ENCODE results near the gene YES1. TPM values are rescaled to one million over a fixed set of nuclear protein-coding genes. Genes with fewer than 3 reads are reported as not detected.

YES1 gene
- polyA plus RNA-seq, 1 donor from 2014 or later: 12.0 TPM

DNA sequence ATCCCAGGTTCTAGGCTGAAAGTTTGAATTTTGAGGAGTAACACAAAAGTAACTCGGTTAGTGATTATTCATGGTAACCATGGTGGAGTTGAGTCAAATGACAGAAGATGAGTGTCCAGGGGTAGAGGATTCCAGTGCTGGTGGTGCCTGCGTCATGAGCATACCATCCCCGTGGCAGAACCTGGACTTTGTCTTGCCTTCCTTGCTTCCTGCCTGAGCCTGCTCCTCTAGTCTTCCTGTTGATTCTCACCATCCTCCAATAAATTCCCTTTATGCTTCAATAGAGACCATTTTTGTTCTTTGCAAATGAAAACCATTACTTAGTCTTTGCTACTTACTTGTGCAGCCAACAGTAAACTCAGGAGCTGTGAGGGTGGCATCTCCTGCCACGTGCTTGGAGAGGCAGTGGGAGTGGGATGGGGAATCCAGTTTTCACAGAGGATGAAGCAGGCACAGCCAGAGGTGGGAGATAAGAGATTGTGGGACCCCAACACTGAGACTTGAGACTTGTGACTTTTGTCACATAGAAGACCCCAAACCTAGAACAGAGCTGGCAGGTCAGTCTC is 4.1 kb upstream of the YES1 start:
- Histone ChIP-seq H3K9me2 (ENCODE audit: insufficient read depth, low read length) (no peaks in the 10 kb centered on the region), H3K79me2 (replicated peaks; ENCODE audit: insufficient read depth, low read length) (peaks cover 5% of the 10 kb centered on the region), H3K9me3 (ENCODE audit: low read length) (no peaks in the 10 kb centered on the region), H3K36me3 (ENCODE audit: insufficient read depth, low read length) (no peaks in the 10 kb centered on the region), H3F3A (ENCODE audit: insufficient read depth, low read length, poor library complexity, severe bottlenecking) (no peaks in the 10 kb centered on the region), H4K20me1 (ENCODE audit: insufficient read depth) (no peaks in the 10 kb centered on the region), H3K4me3 (ENCODE audit: low read length) (no peak overlapping the region), H3K9ac (ENCODE audit: low read length) (no peak overlapping the region), H3K27ac (ENCODE audit: low read length) (no peak overlapping the region), H3K27me3 (ENCODE audit: insufficient read depth, low read depth, low read length) (peaks cover 5% of the 10 kb centered on the region), H2AFZ (ENCODE audit: low read depth, low read length) (no peak overlapping the region), H3K4me2 (ENCODE audit: low read length) (no peak overlapping the region)
- TF ChIP-seq, protein P1, sequence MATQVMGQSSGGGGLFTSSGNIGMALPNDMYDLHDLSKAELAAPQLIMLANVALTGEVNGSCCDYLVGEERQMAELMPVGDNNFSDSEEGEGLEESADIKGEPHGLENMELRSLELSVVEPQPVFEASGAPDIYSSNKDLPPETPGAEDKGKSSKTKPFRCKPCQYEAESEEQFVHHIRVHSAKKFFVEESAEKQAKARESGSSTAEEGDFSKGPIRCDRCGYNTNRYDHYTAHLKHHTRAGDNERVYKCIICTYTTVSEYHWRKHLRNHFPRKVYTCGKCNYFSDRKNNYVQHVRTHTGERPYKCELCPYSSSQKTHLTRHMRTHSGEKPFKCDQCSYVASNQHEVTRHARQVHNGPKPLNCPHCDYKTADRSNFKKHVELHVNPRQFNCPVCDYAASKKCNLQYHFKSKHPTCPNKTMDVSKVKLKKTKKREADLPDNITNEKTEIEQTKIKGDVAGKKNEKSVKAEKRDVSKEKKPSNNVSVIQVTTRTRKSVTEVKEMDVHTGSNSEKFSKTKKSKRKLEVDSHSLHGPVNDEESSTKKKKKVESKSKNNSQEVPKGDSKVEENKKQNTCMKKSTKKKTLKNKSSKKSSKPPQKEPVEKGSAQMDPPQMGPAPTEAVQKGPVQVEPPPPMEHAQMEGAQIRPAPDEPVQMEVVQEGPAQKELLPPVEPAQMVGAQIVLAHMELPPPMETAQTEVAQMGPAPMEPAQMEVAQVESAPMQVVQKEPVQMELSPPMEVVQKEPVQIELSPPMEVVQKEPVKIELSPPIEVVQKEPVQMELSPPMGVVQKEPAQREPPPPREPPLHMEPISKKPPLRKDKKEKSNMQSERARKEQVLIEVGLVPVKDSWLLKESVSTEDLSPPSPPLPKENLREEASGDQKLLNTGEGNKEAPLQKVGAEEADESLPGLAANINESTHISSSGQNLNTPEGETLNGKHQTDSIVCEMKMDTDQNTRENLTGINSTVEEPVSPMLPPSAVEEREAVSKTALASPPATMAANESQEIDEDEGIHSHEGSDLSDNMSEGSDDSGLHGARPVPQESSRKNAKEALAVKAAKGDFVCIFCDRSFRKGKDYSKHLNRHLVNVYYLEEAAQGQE (IDR thresholded peaks at IDR 0.05; ENCODE audit: borderline replicate concordance): no peak
- no peak for TF ChIP-seq POLR2AphosphoS5 (IDR thresholded peaks at IDR 0.05)
- no peak for TF ChIP-seq MXI1 (conservative IDR thresholded peaks at IDR 0.05; ENCODE audit: poor library complexity, severe bottlenecking)
- no peak for TF ChIP-seq TAF1 (IDR thresholded peaks at IDR 0.05; ENCODE audit: low read depth)
- TF ChIP-seq SMC3 (conservative IDR thresholded peaks at IDR 0.05; ENCODE audit: poor library complexity): no peak
- TF ChIP-seq EZH2 (IDR thresholded peaks at IDR 0.05; ENCODE audit: borderline replicate concordance, insufficient read depth, low read length, poor library complexity, severe bottlenecking): no peak
- TF ChIP-seq RAD21 (conservative IDR thresholded peaks at IDR 0.05): no peak
- no peak for TF ChIP-seq EP300 (conservative IDR thresholded peaks at IDR 0.05; ENCODE audit: poor library complexity, severe bottlenecking)
- TF ChIP-seq, protein P2, sequence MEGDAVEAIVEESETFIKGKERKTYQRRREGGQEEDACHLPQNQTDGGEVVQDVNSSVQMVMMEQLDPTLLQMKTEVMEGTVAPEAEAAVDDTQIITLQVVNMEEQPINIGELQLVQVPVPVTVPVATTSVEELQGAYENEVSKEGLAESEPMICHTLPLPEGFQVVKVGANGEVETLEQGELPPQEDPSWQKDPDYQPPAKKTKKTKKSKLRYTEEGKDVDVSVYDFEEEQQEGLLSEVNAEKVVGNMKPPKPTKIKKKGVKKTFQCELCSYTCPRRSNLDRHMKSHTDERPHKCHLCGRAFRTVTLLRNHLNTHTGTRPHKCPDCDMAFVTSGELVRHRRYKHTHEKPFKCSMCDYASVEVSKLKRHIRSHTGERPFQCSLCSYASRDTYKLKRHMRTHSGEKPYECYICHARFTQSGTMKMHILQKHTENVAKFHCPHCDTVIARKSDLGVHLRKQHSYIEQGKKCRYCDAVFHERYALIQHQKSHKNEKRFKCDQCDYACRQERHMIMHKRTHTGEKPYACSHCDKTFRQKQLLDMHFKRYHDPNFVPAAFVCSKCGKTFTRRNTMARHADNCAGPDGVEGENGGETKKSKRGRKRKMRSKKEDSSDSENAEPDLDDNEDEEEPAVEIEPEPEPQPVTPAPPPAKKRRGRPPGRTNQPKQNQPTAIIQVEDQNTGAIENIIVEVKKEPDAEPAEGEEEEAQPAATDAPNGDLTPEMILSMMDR (IDR thresholded peaks at IDR 0.05; ENCODE audit: poor library complexity, severe bottlenecking): no peak

DNA sequence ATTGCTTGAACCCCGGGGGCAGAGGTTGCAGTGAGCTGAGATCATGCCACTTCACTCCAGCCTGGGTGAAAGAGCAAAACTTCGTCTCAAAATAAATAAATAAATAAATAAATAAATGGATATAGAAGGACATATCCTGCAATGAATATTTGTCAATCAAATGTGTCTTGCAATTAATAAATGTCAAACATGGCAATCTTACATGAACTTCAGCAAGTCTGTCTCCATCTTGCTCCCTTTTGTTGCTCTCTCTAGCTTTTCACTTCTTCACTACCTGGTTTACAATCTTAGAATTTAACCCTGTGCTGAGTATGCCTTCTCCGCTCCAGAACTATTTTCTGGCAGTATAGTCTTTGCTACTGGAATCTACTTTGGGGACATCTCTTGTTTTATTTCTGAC is 3.3 kb upstream of the YES1 start:
- Histone ChIP-seq H3K27me3 (ENCODE audit: insufficient read depth, low read depth, low read length) (peaks cover 5% of the 10 kb centered on the region), H3K9me2 (ENCODE audit: insufficient read depth, low read length) (no peaks in the 10 kb centered on the region), H3K79me2 (replicated peaks; ENCODE audit: insufficient read depth, low read length) (peaks cover 13% of the 10 kb centered on the region), H3K9ac (ENCODE audit: low read length) (no peak overlapping the region), H4K20me1 (ENCODE audit: insufficient read depth) (no peaks in the 10 kb centered on the region), H2AFZ (ENCODE audit: low read depth, low read length) (no peak overlapping the region), H3K27ac (ENCODE audit: low read length) (no peak overlapping the region), H3K4me3 (ENCODE audit: low read length) (no peak overlapping the region), H3K4me2 (ENCODE audit: low read length) (no peak overlapping the region), H3F3A (ENCODE audit: insufficient read depth, low read length, poor library complexity, severe bottlenecking) (no peaks in the 10 kb centered on the region), H3K36me3 (ENCODE audit: insufficient read depth, low read length) (no peaks in the 10 kb centered on the region), H3K9me3 (ENCODE audit: low read length) (no peaks in the 10 kb centered on the region)
- TF ChIP-seq, protein P1 (IDR thresholded peaks at IDR 0.05; ENCODE audit: borderline replicate concordance): no peak
- TF ChIP-seq RAD21 (conservative IDR thresholded peaks at IDR 0.05) (no peak), SMC3 (conservative IDR thresholded peaks at IDR 0.05; ENCODE audit: poor library complexity) (no peak), POLR2AphosphoS5 (IDR thresholded peaks at IDR 0.05) (no peak), EP300 (conservative IDR thresholded peaks at IDR 0.05; ENCODE audit: poor library complexity, severe bottlenecking) (no peak), EZH2 (IDR thresholded peaks at IDR 0.05; ENCODE audit: borderline replicate concordance, insufficient read depth, low read length, poor library complexity, severe bottlenecking) (no peak), MXI1 (conservative IDR thresholded peaks at IDR 0.05; ENCODE audit: poor library complexity, severe bottlenecking) (no peak), TAF1 (IDR thresholded peaks at IDR 0.05; ENCODE audit: low read depth) (no peak)
- TF ChIP-seq, protein P2 (IDR thresholded peaks at IDR 0.05; ENCODE audit: poor library complexity, severe bottlenecking): no peak

All from neural cell (in vitro differentiated cells).